HK-2 (cell line): Measurements from ENCODE around the gene TNIK.

ENCODE experiments used
- DNase-seq: peaks from one replicate; pipeline ENCODE4 v3.0.0-alpha.2; 2018; ENCODE audit not compliant: unreplicated experiment

The TNIK gene

GRCh38 chr3:171090321-171090720 is 369.9 kb downstream of the TNIK start:
- no peak for DNase-seq

DNA sequence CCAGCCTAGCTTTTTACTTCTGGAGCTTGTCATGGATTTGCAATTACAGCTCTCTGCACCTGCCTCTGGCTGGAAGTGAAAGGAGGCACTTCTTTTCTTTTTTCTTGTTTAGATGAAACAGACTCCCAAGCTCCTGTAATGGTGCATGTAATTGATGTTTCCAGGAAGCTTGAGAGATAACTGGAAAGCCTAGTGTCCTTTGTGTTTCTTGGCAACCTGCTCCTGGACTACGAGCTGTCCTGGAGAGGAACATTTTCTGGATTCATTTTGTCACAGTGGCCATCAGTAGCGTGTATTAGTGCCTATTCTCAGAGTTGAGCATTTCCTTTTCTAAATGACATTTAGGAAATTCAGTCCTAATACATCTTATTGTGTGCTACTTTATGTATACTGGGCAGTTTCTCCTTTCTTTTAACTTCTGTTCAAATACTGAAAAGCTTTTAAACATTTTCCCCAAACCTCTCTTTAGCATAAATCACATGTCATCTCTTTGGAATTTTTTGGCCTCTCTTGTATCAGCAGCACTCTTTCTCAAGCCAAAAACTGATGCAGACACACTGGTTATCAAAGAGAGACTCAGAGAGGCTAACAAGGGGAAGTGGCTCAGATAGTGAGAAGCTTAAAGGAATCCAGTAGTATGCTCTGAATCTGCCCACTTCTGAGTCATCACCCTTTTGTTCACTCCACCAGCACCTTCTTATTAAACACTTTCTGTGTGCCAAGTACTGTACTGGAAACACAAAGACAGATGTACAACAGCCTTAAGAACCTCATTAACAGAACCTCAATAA is 371.0 kb downstream of the TNIK start:
- DNase-seq, result no peak

GRCh38 chr3:171088496-171088895 is 371.7 kb downstream of the TNIK start:
- no peak for DNase-seq

DNA sequence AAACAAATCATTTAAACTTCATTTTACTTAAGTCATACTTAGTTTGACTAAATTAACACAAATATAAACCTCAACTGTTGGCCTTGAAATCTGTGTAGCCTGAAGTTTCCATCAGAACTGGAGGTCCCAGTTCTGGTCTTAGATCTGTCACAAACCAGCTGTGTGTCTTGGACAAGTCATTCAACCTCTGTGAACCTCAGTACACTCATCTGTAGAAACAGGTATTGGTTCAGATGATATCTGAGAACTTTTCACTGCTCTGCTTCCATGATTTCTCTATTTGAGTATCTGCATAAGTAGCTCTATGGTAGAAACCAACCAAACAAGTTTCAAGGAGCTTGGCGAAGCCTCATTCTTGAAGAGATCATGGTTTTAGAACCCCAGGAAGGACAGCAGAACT is 373.3 kb downstream of the TNIK start:
- no peak for DNase-seq

GRCh38 chr3:171077261-171077660 is 382.9 kb downstream of the TNIK start:
- DNase-seq, result no peak

DNA sequence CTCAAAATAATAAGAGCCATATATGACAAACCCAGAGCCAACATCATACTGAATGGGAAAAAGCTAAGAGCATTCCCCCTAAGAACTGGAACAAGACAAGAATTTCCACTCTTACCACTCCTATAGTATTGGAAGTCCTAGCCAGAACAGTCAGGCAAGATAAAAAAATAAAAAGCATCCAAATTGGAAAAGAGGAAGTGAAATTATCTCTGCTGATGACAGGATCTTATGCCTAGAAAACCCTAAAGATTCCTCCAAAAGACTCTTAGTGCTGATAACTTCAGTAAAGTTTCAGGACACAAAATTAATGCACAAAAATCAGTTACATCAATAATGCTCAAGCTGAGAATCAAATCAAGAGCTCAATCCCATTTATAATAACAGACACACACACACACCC is 387.8 kb downstream of the TNIK start:
- DNase-seq, result no peak

GRCh38 chr3:171068658-171069057 is 391.5 kb downstream of the TNIK start:
- DNase-seq, result no peak

DNA sequence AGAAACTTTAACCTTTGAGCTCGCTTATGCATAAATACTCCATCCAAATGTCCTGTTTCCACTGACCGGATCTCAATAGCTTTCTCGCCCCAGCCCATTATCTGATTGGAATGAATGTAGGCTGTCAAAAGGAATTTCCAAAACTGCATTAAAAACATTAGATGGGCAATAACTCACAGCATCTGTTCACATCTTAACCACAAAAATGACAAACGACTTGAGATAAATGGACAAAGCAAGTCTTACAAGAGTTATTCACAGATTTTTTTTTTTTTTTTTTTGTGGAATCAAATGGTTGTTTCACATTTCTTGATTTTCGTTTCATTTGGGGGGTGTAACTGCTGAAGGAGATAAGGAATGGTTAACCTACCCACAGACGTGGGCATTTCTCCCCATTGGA is 394.0 kb downstream of the TNIK start:
- DNase-seq, result no peak

GRCh38 chr3:171065732-171066131 is 394.5 kb downstream of the TNIK start:
- no peak for DNase-seq

DNA sequence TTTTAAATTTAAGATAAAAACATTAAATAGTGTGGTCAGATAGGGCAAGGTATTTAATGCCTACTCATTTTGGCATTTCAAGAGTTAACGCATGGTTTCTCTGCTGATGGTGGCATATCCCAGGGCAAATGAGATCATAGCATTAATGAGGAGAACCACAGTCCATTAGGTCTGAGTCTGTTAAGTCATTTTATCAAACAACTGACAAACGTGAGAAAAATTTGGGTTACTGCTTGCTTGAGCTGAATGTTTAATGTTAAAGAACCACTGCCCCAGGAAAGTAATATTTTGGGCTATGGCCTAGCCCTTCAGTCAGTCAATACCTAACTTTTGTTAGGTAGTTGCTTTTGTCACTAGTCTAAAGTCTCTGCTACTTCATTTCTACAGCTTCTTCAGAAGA is 395.7 kb downstream of the TNIK start:
- DNase-seq, result no peak

- DNase-seq, result no peak
Observed at GRCh38 chr3:171061749-171062148, 398.5 kb downstream of the TNIK start.

DNA sequence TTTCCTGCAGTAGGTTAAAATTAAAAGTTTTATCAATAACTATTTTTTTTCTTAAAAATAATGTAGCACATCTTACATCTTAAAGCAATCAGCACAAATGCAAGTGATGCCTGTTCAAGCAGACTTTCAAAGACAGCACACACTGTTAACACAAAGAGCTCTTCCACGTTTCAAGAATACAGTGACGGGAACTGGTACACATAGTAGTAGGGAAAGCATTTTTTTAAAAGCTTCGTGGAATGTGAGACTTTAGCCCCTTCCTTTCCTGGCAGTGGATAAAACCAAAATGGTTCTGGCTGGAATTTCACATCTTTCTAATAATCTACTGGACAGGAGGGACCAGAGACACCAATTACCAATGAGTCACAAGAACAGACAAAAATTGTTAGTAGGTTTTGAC is 400.2 kb downstream of the TNIK start:
- DNase-seq, result no peak

DNA sequence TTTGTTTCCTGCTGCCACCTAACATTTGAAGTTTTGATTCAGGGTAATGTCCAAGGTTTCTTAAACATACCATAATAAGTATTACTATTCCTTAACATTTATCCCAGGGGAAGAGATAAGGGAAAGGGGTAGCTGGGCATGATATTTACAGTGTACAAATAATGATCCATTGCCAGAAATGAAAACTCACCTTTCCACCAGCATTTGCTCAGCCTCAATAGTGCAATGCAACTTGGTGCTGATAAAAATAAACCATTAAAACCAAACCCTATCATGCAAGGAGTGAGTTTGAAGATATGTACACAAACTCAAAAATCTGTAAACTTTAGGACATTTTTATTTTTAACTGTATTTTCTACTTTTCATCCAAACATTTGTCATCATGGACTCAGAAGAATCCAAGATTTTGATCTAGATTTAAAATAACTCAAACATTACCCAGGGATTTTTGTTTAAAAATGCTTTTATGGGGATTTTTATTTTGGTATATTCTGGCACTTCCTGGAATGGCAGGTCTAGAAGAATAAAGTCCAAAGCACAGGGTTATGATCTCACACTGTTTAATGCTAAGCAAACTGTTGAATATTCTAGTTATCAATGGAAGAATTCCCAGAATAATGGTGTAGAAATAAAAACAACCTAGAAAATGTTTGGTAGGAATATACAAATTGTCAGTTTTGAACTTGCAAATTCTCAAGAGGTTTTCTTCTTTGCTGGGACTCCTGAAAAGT is 401.2 kb downstream of the TNIK start:
- DNase-seq, result no peak

GRCh38 chr3:171058058-171058457 is 402.1 kb downstream of the TNIK start:
- DNase-seq, result no peak

DNA sequence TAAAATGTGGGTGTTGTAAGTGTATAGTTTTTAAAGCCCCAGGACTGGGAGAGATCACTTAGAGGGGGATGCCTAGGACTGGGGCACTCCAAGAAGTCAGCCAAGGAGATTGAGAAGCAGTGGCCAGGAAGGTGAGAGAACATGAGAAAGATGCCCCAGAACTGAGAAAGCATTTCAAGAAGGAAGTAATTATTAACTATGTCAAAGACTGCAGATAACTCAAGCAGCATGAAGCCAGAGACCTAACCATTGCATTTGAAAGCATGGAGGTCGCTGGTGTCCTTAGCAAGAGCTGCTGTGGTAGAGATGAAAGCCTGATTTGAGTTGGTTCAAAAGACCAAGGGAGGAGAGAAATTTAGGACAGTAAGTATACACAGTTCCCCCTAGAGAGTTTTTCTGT is 403.1 kb downstream of the TNIK start:
- no peak for DNase-seq

DNA sequence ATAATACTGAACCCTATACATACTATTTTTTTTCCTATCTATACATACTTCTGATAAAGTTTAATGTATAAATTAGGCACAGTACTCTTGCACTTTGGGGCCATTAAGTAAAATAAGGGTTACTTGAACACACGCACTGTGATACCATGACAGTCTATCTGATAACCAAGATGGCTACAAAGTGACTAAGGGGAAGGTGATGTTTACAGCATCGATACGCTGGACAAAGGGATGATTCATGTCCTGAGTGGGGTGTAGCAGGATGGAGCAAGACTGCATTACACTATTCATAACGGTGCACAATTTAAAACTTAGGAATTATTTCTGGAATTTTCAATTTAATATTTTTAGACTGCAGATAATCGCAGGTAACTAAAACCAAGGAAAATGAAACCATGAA is 403.7 kb downstream of the TNIK start:
- no peak for DNase-seq

DNA sequence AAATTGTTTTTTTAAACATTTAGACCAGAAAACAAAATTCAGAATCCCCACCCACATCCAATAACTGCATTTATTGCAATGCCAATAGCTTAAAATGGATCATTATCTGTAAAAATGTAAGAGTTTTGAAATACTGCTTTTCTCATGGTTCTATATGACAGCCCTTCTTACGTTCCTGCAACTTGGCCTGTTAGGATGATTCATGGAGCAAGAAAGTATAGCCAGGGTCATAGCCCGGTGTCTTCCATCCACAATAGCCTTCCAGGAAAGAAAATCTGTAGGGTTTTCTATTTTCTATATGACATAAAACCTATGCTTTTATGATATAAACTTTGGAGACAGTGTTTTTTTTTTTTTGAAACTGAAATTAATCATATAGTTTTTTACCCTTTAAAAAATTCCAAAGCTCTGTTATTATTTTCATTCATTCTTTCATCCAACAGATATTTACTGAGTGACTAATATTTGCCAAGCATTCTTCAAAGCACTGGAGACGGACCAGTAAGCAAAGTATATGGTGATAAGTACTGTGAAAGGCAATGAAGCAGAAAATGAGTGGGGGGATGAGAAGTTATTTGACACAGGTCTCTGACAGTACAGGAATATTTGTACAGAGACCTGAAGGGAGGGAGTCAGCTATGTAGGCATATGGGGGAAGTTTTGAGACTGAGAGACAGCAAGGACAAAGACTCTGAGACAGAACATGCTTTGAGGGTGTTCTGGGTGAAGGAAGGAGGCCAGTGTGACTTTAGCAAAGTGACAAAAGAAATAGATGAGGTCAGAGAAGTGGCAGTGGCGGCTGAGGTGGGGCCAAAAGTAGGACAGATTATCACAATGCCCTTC is 404.6 kb downstream of the TNIK start:
- DNase-seq, result no peak

- no peak for DNase-seq
Observed at GRCh38 chr3:171054921-171055320, 405.3 kb downstream of the TNIK start.

DNA sequence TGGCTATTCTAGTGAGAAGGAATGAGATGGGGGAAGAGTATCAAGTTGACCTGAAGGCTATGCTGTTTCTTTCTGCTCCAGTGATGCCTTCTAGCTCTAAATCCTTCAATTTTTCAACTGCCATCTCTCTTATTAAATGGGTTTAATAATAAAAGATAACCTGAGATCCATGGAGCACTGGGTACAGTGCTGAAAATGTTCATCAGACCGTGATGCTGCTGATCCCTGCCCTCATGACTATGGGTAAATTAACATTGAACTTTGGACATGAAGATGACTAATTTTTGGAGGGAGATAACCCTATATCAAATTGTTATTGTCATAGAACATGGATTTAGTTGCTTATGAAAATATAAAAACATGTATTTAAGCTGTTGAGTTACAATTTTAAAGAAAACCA is 406.0 kb downstream of the TNIK start:
- DNase-seq, result no peak

DNA sequence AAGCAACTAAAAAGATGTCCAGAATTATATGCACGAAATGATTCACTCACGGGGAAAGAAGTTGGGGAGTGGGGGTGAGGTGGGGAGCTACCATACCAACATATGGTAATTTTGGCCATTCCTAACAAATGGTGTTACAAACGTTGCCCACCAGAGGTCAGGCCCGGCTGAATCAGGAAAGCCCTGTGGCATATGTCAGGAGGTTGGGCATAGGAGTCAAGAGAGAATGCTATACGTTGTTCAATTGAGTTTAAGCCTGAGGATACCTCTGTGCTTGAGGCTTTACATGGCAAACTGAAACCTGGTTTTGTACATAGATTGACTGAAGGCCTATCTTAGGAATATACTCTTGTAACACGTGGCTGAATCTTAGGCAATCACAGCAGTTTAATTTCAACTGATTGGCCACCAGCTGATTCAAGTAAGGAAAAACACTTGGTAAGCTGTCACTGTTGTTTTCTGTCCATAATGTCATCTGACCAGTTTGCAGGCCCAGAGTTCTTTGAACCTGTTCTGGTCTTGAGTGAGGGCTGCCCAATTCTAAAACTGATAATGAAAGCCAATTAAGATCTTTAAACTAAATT is 410.3 kb downstream of the TNIK start:
- peak; percentile 57 for DNase-seq

DNA sequence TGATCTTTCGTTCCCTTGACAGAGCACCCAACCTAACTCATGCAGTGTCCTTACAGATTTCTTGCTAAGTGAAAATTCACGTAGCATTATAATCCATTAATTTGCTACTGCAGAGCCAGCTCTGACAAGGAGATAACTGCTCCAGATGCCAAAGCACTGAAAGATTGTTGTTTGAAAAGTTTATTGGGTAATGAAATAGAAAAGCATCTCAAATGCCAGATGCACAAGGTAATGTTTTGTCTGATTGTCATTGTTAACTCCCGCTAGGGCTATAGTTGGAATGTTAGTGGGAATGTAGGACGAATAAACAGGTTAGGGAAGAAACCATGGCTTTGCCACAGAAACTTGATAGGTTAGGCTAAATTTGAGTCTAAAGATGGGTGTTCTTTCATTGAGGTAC is 413.4 kb downstream of the TNIK start:
- DNase-seq, result no peak
